Measurements from ENCODE around the gene SAT2.
"Not testable (repeated sequence)": the region's sequence is repeated elsewhere in the genome, so short reads cannot be mapped to it uniquely, and the experiment has no call there.

The SAT2 gene

DNA sequence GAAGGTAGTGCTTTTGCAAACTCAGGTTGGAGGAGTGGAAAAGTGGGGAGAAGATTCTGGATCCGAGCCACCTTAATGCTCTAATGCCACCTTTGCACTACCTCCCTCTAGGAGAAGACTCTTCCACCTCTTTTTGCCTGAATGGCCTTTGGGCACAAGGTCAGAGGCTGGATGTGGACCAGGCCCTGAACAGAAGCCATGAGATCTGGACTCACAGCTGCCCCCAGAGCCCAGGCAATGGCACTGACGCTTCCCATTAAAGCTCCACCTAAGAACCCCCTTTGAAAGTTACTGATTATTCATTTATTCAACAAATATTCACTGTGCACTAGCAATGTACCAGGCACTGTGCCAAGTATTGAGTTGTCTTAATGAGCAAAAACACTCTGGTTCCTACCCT lies 5.5 kb upstream of the SAT2 start:
- DNase-seq: no peak

DNA sequence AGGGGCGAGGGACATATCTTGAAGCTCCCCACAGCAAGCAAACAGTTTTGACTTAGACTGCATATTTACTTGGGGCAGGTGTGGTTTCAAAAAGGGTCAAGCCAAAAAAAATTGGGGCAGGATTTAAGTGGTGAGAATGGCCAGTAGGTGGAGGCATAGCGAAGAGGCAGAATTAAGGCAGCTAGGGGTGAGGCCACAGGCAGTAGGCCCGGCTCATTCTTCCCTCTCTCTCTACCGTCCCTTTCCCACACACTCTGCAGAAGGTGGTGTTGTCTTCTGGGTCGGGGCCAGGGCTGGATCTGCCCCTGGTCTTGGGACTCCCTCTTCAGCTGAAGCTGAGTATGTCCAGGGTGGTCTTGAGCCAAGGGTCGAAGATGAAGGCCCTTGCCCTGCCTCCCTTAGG lies 4.9 kb upstream of the SAT2 start:
- DNase-seq: peak; percentile 52 to 65

DNA sequence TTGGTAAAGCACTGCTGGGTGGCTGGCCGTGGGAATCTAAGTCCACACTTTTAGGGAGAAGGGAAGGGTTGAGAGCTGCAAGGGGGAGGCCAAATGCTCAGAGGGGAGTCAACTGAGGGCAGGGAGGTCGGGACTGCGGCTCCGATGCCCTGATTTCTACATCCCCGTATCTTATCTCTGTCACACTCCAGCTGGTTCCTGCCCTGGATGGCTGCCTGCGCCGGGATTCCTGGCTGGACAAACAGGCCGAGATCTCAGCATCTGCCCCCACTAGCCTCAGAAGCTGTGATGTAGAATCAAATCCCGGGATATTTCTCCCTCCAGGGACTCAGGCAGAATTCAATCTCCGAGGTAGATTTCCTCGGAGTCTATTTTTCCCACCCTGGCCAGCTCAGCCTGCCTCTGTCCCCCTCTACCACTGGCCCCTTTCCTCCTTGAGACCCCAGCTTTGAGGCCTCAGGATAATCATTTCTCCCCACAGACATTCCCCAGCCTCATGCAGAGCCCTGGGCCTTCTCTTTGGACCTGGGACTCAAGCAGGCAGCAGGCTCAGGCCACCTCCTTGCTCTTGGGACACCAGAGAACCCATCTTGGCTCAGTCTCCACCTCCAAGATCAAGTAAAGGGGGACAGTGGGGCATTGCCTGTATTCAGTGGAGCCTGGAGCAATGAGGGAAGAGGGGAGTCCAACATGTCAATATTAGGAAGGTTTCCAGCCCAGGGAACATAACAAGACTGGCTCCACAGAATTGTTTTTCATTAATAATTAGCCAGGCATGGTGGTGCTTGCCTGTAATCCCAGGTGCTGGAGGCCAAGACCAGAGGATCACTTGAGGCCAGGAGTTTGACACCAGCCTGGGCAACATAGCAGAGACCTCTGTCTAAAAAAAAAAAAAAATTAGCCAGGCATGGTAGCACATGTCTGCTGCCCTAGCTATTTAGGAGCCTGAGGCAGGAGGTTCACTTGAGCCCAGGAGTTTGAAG lies 4.1 kb upstream of the SAT2 start:
- no peak for DNase-seq

DNA sequence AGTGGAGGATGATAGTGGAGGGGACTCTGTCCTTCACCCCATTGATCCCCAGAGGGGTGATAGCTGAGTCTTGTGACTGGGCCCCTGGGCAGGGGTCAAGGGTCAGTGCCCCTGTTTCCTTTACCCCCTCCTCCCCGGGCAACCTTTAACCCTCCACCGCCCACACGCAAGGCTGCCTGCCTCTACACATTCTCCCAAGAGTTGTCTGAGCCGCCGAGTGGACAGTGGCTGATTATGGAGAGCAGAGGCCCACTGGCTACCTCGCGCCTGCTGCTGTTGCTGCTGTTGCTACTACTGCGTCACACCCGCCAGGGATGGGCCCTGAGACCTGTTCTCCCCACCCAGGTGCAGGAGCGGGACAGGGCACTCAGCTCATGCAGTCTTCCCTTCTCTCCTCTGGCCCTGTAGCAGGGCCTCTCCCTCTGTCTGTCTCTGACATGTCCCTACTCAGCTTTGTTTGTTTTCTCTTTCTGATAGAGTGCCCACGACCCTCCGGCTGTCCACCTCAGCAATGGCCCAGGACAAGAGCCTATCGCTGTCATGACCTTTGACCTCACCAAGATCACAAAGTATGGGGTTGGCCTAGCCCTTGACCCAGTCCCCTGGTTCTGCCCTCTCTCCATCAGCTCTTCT lies 2.4 kb upstream of the SAT2 start, which contains the start of gene SHBG:
SHBG (plus strand) TSS at position 197 of the 633 bp plus-strand sequence; CDS start at position 235, 38 bp downstream.
- DNase-seq: no peak

DNA sequence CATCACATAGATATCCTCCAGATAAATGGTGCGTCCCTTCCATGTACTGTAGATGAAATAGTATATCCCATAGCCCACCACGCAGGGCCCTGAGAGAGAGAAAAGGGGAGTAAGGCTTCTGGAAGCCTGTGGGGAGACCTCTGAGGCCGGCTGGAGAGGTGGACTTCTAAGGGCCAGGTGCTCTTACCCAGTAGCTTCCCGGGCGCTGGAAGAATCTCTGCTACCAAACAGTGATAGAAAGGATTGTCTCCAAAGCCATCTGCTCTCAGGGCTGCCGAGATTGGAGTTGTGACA lies 718 bp downstream of the SAT2 start:
- DNase-seq: no peak

DNA sequence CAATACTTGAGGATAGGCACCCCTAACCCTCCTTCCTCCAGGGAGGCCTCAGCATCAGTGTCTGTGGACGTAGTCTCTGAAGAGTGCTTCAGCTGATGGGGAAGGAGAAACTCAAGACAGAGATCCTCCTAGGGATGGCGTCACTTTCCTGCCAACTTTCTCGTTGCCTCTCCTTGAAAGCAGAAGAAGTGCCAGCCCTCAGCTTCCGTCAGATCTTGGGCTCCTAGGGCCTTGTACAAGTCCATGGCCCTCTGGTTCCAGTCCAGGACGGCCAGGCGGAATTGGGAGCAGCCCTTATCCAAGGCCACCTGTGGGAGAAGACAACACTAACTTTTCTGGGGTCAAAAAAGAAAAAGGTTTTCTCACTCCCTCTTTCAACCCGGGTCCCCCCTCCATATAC lies 1.3 kb downstream of the SAT2 start:
- no peak for DNase-seq

DNA sequence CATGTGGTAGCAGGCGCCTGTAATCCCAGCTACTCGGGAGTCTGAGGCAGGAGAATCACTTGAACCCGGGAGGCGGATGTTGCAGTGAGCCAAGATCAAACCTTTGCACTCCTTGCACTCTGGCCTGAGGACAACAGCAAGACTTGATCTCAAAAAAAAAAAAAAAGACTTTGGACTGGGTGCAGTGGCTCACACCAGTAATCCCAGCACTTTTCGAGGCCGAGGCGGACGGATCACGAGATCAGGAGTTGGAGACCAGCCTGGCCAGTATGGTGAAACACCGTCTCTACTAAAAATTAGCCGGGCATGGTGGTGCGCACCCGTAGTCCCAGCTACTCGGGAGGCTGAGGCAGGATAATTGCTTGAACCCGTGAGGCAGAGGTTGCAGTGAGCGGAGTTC lies 1.9 kb downstream of the SAT2 start:
- not testable (repeated sequence) for DNase-seq

DNA sequence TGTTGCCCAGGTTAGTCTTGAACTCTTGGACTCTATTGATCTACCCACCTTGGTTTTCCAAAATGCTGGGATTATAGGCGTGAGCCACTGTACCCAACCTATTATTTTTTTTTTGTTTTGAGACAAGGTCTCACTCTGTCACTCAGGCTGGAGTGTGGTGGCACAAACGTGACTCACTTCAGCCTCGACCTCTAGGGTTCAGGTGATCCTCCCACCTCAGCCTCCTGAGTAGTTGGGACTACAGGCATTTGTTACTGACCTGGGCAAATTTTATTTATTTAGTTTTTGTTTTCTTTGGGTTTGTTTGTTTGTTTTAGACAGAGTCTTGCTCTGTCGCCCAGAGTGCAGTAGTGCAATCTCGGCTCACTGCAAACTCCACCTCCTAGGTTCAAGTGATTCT lies 4.0 kb downstream of the SAT2 start:
- DNase-seq: no peak

DNA sequence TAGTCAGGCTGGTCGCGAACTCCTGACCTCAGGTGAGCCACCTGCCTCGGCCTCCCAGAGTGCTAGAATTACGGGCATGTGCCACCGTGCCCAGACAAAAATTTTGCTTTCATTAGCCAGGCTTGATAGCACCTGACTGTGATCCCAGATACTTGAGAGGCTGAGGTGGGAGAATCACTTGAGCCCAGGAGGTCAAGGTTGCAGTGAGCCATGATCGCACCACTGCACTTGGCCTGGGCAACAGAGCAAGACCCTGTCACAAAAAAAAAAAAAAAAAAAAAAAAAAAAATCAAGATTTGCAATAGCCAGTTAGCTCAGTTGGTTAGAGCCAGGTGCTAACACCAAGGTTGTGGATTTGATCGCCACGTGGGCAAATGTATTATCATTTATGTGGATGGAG lies 6.8 kb downstream of the SAT2 start:
- DNase-seq: no peak

DNA sequence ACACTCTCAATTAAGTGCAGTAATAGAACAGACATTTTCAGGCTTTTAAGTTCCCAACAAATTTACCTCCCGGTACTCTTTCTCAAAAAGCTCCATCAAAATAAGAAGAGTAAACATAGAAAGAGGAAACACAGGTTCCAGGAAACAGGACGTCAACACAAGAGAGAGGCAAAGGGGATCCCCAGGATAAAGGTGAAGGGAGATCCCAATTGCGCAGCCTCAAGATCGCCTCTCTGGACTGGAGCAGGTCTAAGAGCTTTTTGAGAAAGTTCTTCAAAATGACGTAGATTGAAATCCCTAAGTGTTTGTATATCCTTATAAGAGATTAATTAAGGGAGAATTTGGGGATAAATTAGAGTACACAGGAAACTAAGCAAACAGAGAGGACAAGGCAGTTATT lies 9.0 kb downstream of the SAT2 start:
- DNase-seq: no peak

DNA sequence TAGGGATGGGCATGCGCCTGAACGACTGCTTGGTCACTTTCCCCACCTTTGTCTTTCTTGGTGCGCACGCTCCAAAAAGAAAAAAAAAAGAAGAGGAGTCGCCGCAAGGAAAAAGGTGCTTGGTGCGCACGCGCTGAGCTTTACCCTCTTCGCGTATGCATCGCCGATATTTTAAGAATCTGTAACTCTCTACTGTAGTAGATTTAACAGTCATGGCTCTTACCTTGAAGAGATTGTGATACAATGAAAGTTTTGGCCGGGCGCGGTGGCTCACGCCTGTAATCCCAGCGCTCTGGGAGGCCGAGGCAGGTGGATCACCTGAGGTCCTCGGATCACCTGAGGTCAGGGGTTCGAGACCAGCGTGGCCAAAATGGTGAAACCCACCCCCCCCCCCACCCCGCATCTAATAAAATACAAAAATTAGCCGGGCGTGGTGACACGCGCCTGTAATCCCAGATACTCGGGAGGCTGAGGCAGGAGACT lies 12.3 kb downstream of the SAT2 start:
- DNase-seq: no peak

DNA sequence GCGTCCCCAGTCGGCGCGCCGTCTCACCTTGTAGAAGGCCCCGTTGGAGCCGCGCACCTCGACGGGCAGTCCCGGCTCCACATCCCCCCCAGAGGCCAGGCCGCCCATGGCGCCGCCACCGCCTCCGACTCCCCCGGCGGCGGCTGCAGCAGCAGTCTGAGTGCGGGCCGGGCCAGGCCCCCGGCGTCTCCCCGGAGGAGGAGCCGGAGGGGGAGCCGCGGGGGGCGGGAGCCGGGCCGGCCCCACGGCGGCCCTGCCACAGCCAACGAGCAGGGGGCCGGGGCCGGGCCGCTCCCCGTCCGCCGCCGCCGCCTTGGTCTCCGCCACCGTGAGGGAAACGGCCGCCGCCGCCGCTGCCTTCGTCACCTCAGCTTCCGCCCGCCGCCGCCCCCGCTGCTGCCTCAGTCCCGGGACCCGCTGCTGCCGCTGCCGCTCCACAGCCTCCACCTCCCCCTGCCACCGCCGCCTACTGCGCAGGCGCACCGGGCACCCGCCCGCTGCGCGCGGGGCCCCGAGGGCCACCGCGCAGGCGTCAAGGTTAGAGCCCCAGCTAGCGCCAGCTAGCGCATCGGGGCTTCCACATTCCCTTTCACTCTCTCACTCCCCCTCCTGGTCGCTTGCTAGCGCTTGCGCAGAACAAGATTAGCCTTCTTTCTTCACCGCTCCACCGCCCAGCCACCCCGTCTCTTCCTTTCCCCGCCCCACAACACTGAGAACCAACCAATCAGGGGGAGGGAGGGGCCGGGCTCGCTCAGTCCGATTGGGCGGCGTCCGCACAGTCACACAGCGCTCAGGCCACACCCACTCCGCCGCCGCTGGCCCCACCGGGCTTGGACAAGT lies 13.0 kb downstream of the SAT2 start, which contains the start of gene FXR2:
FXR2 (minus strand) TSS at position 473 of the 840 bp plus-strand sequence; CDS start at position 108, 365 bp downstream.
- peak; percentile 100 for DNase-seq

DNA sequence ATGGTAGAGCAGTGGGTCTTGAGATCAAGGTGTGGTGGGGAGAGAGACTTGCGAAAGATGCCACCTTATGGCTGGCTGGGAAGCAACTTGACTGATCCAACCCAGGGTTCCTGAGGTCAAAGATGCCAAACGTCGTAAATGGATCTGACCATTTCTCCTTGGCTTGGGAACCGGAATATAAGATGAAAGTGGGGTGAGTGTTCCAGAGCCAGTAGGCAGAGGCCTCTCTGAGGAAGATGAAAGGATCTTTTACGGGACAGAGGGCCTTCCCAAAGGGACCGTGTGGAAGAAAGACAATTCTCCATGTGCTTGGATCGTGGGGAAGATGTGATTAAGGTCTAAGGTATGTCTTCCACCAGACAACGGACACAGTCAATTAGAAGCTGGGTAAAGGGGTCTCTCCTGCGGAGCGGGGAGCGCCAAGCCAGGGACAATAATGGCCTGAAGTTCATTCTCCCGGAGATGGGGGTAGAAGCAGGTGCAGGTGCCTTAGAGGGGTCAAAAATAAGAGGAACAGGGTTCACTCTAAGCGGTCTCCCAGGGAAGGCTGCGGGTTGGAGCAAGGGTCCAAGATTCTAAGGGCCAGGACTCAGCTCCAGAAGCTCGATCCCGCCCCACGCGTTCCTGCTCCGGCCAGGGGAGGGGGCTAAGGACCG lies 13.7 kb downstream of the SAT2 start:
- DNase-seq: no peak

DNA sequence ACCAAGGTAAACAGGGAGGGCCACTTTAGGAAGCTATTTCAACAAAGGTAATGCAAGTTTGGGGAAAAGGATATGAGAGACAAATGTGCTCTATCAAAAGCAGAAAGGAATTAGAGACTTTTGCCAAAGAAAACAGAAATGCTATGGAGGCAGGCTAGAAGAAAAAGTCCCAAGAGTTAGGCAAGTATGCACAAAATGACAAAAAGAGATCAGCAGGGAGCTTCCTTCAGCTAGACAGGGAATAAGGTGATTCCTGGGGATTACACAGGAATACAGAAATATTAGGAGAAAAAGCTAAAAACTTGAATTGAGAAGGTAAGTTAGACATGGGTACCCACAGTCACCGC lies 15.4 kb downstream of the SAT2 start:
- no peak for DNase-seq

DNA sequence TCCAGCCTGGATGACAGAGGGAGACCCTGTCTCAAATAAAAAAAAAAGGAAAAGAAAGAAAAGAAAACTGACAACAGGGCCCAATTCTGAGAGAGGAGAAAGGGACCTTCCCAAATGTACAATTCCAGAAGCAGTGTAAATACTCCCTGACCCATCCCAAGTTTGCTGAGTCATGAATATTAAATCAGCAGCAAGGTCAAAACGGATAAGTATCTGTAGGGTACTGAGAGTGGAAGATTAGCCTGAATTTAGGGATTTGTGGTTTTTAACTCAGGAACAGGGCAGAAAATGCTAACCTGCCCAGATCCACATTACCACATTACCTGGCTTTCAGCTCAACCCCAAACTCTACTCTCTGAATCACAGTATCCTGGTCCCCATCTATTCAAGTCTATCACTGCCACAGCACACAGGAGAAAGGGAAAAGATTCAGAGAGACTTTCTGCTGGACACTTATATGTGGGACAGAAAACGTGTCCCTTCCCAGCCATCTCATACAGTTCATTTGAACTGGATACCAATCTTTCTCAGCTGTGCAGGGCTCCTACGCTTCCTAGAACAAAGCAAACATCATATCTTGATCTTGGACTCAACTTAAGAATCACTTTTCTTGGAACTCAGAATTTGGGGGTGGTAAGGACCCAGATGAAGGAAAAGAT lies 15.9 kb downstream of the SAT2 start:
- DNase-seq: no peak

DNA sequence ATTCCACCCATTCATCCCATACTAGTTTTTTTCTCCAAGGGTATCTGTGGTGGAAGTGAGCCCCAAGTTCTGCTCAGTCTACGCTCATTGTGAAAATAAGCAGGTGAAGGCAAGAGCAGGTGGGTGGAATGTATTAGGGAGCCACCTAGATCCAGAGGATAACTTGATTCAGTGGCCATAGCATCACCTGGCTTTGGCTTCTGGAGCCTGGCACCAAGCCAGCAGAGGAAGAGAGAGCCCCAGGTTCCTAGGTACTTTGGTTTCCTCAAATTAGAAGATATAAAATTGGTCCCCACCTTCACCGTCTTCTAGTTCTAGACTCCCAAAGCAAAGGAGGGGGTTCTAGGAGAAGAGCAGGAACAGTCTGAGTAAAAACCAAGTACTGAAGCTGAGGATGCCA lies 17.0 kb downstream of the SAT2 start:
- DNase-seq: peak in 1 of 2 experiments; percentile 13

DNA sequence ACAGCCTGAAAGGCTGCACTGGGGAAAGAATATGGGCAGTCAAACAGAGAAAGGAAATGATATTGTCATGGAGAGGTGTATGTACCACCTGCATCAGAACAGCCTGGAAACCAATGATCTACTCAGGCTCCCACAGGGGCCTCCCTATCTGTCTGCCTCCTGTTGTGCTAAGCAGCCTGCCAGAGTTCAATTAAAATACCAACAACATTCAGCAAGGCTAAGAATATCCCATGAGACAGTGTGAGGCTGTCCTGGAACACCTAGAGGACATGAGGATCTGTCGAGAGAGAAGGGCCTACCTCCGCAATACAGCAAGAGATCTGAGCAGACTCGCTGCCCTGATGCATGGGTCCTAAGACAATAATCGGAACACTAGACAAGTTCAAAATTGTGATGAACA lies 21.3 kb downstream of the SAT2 start:
- no peak for DNase-seq

DNA sequence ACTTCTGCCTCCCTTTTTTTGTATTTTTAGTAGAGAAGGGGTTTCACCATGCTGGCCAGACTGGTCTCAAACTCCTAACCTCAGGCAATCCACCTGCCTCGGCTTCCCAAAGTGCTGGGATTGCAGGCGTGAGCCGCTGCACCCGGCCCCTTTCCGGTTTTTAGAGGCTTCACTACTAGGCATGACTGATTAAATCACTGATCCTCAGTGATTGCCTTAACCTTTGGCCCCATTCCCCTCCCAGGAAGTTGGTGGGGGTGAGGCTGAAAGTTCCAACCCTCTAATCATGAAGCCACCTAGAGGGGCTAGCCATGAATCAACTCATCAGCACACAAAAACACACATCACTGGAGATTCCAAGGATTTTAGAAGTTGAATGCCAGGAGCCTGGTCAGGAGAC lies 30.1 kb downstream of the SAT2 start:
- DNase-seq: not testable (repeated sequence)

DNA sequence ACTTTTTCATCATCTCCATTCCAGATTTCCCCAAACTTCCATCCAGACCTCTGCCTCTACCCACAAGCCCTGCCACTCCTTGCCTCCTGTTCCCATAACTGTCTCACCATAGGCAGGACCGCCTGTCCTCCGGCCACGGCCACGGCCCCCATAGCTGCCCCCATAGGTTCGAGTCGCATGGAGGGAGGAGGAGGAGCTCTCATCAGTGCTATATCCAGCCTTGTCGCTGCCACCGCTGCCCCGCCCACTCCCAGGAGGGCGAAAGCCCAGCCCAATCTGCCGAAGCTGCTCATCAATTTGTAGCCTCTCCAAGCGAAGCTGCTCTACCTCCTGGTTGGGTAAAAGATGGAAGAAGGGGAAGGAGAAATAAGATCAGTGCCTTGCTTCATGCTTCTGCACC lies 34.3 kb downstream of the SAT2 start:
- DNase-seq: no peak

DNA sequence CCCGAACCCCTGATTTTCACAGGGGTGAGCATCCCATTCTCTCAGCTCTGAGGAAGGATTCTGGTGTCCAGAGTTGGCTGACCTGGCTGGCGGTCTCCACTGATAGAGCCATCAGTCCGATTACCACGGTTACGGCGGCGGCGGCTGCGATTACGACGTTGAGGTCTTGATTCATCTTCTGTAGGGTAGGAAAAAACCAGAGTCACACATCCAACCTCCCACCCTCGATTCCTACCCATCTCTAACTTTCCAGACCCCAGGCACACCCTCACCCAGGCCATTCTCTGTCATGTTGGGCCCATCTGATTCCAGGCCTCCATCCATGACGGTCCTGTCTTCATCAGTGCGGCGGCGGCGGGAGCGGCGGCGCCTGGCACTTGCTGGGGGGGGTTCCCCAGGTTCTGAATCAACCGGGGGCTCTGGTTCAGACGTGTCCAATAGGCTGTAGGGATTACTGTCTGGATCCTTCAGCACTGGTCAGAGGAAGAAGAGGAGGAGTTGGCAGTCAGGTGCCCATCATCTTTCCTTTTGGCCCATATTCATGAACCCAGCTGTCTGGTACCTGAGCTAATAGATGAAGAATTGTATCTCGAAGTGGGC lies 35.1 kb downstream of the SAT2 start:
- DNase-seq: no peak

DNA sequence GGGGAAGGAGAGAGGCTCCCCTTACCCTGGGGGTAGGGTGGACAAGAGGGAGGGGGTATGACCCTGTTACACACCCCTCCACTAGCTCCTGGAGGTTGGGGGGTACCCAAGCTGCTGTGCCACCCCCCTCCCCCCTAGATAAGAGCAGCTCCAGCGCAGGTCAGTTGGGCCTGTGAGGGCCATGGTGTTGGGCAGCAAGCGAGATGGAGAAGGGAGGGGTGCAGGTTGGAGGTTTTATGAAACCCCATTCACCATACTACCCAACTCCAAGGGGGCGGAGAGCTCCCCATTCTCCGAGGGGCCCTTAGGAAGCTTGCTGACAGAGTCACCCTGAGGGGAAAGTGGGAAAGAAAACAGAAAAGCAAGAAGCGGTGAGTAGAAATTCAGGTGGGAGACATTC lies 36.0 kb downstream of the SAT2 start:
- DNase-seq: no peak

DNA sequence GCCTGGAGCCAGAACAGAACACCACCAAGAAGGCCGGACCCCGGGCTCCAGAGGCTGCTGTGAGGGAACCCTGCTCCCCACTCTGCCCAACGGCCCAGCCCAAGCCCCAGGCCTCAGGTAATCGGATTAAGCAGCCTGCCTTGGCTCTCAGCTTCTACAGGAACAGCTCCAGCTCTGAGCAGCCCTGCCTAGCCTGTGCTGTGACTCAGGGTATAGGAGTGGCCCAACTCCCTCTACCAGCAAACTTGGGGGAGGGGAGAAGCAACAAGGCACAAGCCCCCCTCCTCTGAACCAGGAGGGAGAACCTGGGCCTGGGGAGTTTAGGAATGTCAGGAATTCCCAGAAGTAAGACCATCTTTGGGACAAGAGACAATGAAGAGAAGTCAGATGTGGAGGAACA lies 36.9 kb downstream of the SAT2 start:
- DNase-seq: no peak

All from SHP77 (cell line).